Hematopoietic multipotent progenitor cell treated with erythropoietin and hydrocortisone succinate and interleukin-3 and kit ligand, for 15 days (in vitro differentiated cells): ENCODE measurements around the gene LMOD3.

Experiments
- DNase-seq: peaks from one replicate; pipeline ENCODE4 v3.0.0-alpha.2; 2015; ENCODE audit warnings: low spot score

The LMOD3 gene

DNA sequence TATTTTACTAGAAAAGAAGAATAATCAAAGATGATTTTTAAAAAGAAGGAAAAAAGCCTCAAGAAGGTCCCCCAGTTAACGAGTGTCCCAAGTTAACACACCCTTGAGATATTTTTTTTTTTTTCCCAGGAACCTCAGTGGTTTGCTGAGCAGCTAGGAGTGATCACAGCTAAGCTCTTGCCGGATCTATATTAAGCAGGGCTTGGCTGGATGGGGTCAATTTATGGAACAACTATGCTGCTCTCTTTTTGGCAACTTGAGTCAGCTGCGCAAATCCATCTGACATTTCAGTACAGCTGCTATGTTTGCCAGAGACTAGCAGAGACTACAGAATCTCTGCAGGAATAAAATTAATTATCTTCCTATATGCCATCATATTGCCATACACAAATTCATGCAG lies at the start of gene LMOD3:
Gene LMOD3, minus strand, starts transcription at position 193 of the 400 bp plus-strand sequence. CDS start 209 bp downstream, outside the sequence.
- no peak for DNase-seq

GRCh38 chr3:69172058-69172457 lies 49.7 kb upstream of the LMOD3 start:
- DNase-seq: no peak

DNA sequence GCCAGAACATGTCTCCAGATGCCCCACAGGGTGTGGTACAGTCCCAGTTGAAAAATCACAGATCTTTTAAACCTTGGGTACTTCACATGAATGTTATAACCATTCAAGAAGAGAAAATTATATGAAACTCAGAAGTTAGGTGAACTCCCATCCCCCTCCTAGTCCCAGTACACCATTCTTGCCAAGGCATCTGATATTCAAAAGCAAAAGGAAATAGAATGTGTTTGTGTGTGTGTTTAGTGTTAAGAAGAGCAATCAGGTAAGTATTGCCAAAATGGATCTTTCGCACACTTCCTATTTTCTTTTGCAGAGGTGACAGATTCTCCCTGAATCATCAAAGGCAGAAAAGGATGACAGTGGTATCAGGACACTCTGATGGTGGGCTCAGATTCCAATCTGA lies 44.1 kb upstream of the LMOD3 start:
- no peak for DNase-seq

DNA sequence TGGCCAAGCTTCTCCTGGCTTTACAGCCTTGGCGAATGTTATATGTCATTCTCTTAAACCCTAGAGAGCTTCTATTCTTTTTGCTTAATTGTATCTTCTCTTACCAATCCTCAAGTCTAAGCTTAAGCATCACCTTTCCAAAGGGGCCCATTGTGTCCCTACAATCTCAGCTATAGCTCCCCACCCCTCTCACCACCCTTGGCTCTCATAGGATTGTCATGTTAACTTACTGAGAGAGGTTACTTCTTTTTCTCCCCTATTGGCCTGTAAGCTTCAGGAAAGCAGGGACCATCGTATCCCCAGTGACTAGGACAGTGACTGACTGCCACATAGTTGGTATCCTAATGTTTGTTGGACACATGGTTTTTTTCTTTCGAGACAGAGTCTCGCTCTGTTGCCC lies 43.3 kb upstream of the LMOD3 start:
- DNase-seq: no peak

GRCh38 chr3:69164296-69164695 lies 41.9 kb upstream of the LMOD3 start:
- no peak for DNase-seq

DNA sequence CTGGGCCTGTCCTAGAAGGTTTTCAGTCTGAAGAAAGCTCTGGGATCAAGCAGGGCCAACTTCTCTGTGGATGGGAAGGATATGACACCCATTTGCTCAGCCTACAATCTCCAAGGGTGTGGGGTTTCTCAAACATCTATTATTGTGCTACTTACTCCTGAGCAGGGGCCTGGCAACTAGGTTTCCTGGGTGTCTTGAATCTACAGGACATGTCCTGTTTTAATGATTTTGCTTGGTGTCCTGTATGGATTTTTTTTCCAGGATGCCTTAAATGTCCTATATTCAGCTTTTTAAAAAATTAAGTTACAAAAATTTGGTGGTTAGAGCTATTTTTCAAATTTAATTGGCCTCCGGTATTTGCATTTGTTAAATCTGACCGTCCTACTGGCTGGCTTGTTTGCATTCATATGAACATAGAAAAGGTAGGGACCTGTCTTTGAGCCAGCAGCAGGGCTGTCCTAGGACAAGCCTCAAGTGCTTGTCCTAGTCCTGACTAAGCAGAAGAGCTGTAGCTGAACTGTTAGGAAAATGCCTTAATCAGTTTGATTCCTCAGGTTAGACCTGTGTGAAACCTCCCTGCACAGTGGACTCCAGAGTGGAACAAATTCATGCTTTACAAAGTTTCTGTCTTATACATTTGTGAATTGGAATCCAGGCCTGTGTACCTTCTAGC lies 40.0 kb upstream of the LMOD3 start:
- no peak for DNase-seq

GRCh38 chr3:69161587-69162307 lies 39.4 kb upstream of the LMOD3 start:
- peak; percentile 52 for DNase-seq

DNA sequence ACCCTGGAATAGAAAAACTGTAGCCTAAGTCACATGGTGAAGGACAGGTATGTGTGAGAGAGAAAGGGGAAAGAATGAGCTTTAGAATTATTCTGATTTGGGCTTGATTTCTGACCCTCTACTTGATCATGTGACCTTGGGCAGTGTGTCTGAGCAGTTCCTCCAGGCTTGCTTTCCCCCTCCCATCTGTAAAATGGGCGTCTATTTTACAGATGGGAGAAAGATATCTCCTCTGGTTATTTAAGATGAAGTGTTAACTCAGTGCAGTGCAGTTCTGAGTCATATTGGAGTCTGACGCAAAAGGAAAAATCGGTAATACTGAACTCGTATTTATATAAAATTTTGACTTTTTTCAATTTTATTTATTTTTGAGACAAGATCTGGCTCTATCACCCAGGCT lies 38.1 kb upstream of the LMOD3 start:
- no peak for DNase-seq

GRCh38 chr3:69160107-69160506 lies 37.7 kb upstream of the LMOD3 start:
- no peak for DNase-seq

GRCh38 chr3:69149586-69149985 lies 27.2 kb upstream of the LMOD3 start:
- no peak for DNase-seq

DNA sequence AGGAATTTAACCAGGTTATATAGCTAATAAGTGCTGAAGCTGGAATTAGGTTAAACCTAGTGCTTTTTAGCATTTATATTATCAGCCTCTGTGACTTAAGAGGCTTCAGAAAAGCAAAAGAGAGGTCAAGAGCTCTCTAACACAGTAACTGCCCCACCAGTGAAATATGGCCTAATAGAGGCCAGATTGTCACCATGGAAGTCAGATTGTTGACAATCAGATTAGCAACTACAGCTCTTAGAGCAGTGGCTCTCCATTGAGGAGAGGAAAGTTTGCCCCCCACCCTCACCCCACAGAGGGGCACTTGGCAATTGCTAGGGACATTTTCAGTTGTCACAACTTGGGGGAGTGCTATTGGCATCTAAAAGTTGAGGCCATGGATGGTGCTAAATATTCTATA lies 23.3 kb upstream of the LMOD3 start:
- DNase-seq: no peak

DNA sequence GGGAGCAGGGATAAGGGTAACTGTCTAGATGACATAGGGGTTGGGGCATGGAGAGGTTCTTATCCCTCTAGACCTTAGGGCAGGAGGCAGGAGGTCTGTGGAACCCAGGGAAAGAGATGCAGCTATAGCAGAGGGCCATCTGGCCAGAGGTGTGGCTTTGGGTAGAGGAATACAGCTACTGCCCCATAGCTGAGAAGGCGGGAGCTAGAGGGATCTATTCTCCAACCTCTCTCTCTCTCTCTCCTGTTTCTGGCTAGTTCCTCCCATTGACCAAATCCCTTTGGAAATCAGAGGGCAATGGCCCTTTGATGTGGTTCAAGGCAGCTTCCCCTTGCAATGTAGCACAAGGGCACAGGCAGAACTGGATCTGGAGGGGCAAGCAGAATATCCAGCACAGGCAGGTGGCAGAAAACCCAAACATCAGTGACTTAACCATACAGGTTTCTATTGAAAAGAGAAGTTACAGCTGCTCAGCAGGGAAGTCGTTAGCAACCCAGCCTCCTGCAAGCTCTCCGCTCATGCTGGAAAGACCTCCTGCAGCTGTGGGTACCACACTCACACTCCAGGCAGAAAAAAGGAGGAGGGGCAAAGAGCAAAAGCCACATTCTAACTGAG lies 22.3 kb upstream of the LMOD3 start:
- no peak for DNase-seq

DNA sequence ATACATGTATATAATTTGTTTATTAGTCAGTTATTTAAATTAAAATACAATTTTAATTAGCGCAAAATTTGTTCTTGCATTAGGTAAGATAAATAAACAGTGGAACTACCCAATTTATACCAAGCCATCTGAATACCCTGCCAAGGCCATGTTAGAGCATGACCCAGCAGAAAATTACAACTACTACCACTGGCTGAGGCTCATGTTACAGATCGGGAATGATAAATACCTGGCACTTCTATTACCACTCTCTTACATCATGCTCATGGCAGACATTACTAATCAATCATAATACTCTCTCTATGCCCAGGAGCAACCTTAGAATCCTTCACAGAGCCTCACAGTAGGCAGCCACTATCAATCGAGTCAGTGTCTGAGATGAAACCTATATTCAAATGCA lies 21.2 kb upstream of the LMOD3 start:
- DNase-seq: peak; percentile 10

- DNase-seq: no peak
Observed at GRCh38 chr3:69142797-69143454, 20.5 kb upstream of the LMOD3 start.

- no peak for DNase-seq
Observed at GRCh38 chr3:69142090-69142489, 19.7 kb upstream of the LMOD3 start.

DNA sequence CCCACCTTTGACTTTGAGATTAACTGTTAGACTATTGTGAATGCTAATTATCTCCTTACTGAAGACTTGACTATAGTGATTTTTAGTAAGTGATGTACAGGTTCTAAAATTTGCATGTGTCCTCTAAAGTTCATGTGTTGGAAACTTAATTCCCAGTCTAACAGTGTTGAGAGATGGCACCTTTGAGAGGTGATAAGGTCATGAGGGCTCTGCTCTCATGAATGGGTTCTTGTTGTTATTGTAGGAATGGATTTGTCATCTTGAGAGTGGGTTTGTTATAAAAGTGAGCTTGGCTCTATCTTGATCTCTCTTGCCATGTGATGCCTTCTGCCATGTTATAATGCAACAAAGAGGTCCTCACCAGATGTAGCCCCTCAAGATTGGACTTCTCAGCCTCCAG lies 18.9 kb upstream of the LMOD3 start:
- no peak for DNase-seq

DNA sequence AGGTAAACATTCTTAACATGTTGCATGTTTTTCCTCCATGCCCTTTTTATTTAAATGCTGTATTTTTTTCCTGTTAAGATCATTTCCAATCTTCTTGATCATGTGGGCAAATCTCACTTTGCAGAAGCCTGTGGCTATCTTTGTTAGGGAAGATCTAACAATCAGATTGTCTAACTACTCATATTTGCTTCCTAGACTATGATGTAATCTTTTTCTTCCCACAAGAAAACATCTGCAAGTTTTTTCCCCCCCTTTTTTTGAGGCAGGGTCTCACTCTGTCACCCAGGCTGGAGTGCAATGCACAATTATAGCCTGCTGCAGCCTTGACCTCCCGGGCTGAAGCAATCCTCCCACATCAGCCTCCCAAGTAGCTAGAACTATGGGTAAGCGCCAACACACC lies 15.0 kb upstream of the LMOD3 start:
- DNase-seq: no peak

- no peak for DNase-seq
Observed at GRCh38 chr3:69137005-69137404, 14.6 kb upstream of the LMOD3 start.

GRCh38 chr3:69130689-69131088 lies 8.3 kb upstream of the LMOD3 start:
- no peak for DNase-seq

DNA sequence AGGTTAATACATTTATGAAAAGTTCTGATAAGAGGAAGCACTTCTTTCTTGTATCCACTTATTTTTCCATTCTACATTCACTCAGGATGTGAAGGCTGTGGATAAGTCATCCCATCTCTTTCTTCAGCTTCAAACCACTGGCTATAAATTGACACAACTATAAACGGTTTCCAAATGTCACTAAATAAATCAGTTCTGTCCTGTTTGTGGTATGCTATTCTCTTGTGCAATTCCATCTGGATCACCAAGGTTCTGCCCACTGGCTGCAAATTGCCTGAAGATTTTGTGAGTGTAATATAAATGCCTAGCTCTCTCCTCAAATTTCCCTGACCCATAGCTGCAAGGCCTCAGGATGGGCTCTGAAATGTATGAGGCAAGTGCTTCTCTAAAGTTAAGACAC lies 7.1 kb upstream of the LMOD3 start:
- DNase-seq: no peak

GRCh38 chr3:69128509-69128908 lies 6.1 kb upstream of the LMOD3 start:
- no peak for DNase-seq

DNA sequence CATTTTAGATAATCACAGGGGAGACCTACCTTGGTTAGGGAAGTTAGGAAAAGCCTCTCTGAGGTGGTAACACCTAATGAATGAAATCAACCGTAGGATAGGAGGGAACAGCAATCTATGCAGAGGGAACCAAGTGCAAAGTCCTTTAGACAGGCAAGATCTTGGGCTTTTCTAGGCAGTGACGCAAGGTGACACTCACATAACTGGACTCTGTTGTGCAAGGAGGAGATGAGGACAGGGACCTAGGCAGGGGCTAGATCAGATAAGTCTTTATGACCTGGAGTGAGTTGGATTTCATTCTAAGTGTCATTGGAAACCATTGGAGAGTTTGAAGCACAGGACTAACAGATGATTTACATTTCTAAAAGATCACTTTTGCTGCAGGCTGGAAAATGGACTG lies 4.6 kb upstream of the LMOD3 start:
- no peak for DNase-seq

- DNase-seq: no peak
Observed at GRCh38 chr3:69126216-69126615, 3.8 kb upstream of the LMOD3 start.
